ENCODE data around the gene R3HDM2. TPM values are rescaled to one million over a fixed set of nuclear protein-coding genes. Genes with fewer than 3 reads are reported as not detected.

R3HDM2 gene
- polyA plus RNA-seq, 1 donor from 2014 or later: 11.1 TPM

DNA sequence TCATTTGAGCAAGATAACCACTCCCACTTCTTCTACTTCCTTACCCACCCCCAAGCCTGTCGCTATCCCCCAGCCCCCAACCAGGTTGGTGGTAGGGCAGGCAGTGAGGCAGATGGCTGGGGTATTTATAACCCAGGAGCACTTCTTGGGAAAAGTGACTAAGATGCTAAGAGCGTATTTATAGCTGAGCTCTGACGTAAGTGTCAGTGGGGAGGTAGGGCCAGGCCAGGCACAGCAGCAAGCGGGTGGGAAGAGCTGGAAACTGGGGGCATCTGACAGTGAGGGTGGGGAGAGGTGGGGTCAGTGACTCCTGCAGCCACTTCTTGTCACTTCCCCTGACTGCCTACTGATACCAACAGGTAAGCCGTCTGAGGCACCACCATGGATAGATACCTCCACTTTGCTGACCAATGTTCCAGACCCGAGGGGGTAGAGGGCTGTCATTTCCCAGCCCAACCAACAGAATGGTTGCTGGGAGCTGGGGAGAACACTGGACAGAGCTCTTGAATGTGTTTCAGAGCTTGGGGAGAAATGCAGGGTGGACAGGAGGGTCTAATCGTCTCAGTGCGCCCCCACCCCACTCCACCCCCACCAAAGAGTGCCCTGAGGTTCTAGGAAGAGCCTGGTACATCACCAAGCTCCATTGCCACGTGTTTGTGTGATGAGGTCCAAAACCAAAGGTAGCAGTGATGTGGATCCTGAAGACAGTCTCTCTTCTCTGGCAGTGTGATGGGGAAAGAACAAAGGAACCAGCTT is 21.5 kb upstream of the R3HDM2 start:
- H3K4me3 ChIP-seq (ENCODE audit: low read length): no peak overlapping the region
- H3K4me2 ChIP-seq (ENCODE audit: low read length): no peak overlapping the region
- no peaks in the 10 kb centered on the region for H3K9me3 ChIP-seq (ENCODE audit: low read length)
- no peak overlapping the region for H3K27ac ChIP-seq (ENCODE audit: low read length)
- H4K20me1 ChIP-seq (ENCODE audit: insufficient read depth): no peaks in the 10 kb centered on the region
- H3K27me3 ChIP-seq (ENCODE audit: insufficient read depth, low read depth, low read length): no peaks in the 10 kb centered on the region
- no peaks in the 10 kb centered on the region for H3K9me2 ChIP-seq (ENCODE audit: insufficient read depth, low read length)
- TF ChIP-seq RAD21 (conservative IDR thresholded peaks at IDR 0.05): no peak
- no peak for TF ChIP-seq EZH2 (IDR thresholded peaks at IDR 0.05; ENCODE audit: borderline replicate concordance, insufficient read depth, low read length, poor library complexity, severe bottlenecking)
- no peak for TF ChIP-seq POLR2AphosphoS5 (IDR thresholded peaks at IDR 0.05)
- no peak for TF ChIP-seq SMC3 (conservative IDR thresholded peaks at IDR 0.05; ENCODE audit: poor library complexity)
- no peak for TF ChIP-seq EP300 (conservative IDR thresholded peaks at IDR 0.05; ENCODE audit: poor library complexity, severe bottlenecking)
- no peak for TF ChIP-seq MXI1 (conservative IDR thresholded peaks at IDR 0.05; ENCODE audit: poor library complexity, severe bottlenecking)
- TF ChIP-seq, protein P1, sequence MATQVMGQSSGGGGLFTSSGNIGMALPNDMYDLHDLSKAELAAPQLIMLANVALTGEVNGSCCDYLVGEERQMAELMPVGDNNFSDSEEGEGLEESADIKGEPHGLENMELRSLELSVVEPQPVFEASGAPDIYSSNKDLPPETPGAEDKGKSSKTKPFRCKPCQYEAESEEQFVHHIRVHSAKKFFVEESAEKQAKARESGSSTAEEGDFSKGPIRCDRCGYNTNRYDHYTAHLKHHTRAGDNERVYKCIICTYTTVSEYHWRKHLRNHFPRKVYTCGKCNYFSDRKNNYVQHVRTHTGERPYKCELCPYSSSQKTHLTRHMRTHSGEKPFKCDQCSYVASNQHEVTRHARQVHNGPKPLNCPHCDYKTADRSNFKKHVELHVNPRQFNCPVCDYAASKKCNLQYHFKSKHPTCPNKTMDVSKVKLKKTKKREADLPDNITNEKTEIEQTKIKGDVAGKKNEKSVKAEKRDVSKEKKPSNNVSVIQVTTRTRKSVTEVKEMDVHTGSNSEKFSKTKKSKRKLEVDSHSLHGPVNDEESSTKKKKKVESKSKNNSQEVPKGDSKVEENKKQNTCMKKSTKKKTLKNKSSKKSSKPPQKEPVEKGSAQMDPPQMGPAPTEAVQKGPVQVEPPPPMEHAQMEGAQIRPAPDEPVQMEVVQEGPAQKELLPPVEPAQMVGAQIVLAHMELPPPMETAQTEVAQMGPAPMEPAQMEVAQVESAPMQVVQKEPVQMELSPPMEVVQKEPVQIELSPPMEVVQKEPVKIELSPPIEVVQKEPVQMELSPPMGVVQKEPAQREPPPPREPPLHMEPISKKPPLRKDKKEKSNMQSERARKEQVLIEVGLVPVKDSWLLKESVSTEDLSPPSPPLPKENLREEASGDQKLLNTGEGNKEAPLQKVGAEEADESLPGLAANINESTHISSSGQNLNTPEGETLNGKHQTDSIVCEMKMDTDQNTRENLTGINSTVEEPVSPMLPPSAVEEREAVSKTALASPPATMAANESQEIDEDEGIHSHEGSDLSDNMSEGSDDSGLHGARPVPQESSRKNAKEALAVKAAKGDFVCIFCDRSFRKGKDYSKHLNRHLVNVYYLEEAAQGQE (IDR thresholded peaks at IDR 0.05; ENCODE audit: borderline replicate concordance): no peak
- TF ChIP-seq, protein P2, sequence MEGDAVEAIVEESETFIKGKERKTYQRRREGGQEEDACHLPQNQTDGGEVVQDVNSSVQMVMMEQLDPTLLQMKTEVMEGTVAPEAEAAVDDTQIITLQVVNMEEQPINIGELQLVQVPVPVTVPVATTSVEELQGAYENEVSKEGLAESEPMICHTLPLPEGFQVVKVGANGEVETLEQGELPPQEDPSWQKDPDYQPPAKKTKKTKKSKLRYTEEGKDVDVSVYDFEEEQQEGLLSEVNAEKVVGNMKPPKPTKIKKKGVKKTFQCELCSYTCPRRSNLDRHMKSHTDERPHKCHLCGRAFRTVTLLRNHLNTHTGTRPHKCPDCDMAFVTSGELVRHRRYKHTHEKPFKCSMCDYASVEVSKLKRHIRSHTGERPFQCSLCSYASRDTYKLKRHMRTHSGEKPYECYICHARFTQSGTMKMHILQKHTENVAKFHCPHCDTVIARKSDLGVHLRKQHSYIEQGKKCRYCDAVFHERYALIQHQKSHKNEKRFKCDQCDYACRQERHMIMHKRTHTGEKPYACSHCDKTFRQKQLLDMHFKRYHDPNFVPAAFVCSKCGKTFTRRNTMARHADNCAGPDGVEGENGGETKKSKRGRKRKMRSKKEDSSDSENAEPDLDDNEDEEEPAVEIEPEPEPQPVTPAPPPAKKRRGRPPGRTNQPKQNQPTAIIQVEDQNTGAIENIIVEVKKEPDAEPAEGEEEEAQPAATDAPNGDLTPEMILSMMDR (IDR thresholded peaks at IDR 0.05; ENCODE audit: poor library complexity, severe bottlenecking): no peak
- no peak for TF ChIP-seq TAF1 (IDR thresholded peaks at IDR 0.05; ENCODE audit: low read depth)
- no peak overlapping the region for H3K9ac ChIP-seq (ENCODE audit: low read length)
- H3F3A ChIP-seq (ENCODE audit: insufficient read depth, low read length, poor library complexity, severe bottlenecking): no peaks in the 10 kb centered on the region
- no peaks in the 10 kb centered on the region for H3K36me3 ChIP-seq (ENCODE audit: insufficient read depth, low read length)
- H3K79me2 ChIP-seq (replicated peaks; ENCODE audit: insufficient read depth, low read length): no peaks in the 10 kb centered on the region
- no peak overlapping the region for H2AFZ ChIP-seq (ENCODE audit: low read depth, low read length)

DNA sequence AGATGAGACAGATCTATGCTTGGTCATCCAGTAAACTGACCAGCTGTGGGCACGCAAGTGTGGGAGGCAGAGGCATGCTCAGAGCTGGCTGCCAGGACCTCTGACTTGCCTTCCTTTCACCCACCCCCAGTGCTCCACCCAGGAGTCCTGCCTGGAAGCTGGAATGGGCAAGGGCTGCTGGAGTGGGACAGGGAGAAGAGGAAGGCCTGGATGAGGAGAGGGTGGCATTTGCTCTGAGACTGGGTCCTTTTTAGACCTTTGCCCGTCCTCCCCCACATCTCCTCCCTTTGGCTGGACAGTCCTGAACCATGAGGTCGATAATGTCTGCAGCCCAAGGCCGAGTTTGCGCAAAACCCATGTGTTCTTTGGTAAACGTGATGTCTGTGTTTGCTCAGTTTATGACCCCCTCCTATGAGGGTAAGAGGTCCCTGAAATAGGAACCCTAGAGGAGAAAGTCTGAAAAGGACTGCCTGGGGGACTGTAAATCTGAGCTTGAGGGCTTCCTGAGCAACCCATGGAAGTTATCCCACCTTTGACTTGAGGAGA is 20.5 kb upstream of the R3HDM2 start:
- no peak overlapping the region for H2AFZ ChIP-seq (ENCODE audit: low read depth, low read length)
- TF ChIP-seq SMC3 (conservative IDR thresholded peaks at IDR 0.05; ENCODE audit: poor library complexity): no peak
- H3K79me2 ChIP-seq (replicated peaks; ENCODE audit: insufficient read depth, low read length): no peaks in the 10 kb centered on the region
- no peak overlapping the region for H3K27ac ChIP-seq (ENCODE audit: low read length)
- H3K9me3 ChIP-seq (ENCODE audit: low read length): no peaks in the 10 kb centered on the region
- H3F3A ChIP-seq (ENCODE audit: insufficient read depth, low read length, poor library complexity, severe bottlenecking): no peaks in the 10 kb centered on the region
- H3K27me3 ChIP-seq (ENCODE audit: insufficient read depth, low read depth, low read length): no peaks in the 10 kb centered on the region
- H4K20me1 ChIP-seq (ENCODE audit: insufficient read depth): no peaks in the 10 kb centered on the region
- H3K4me3 ChIP-seq (ENCODE audit: low read length): no peak overlapping the region
- H3K4me2 ChIP-seq (ENCODE audit: low read length): no peak overlapping the region
- no peak overlapping the region for H3K9ac ChIP-seq (ENCODE audit: low read length)
- no peaks in the 10 kb centered on the region for H3K9me2 ChIP-seq (ENCODE audit: insufficient read depth, low read length)
- H3K36me3 ChIP-seq (ENCODE audit: insufficient read depth, low read length): no peaks in the 10 kb centered on the region

All from neural cell (in vitro differentiated cells).